Activated B cell treated with CpG ODN at 0.5 μM for 24 hours (primary cell): ENCODE measurements around the gene PLCD4. TPM values are rescaled to one million over a fixed set of nuclear protein-coding genes. Genes with fewer than 3 reads are reported as not detected.

ENCODE experiments used
- ATAC-seq: fragments of 200-7000 bp; cut with Tn5 transposase; one replicate; pipeline ENCODE4 v1.10.0; 2021; ENCODE audit warnings: low read depth, mild to moderate bottlenecking, moderate library complexity
- CTCF ChIA-PET: fragments of 350-600 bp; sonication (Branson Sonifier 250); formaldehyde crosslinking; loops from one replicate; lab custom pipeline; 2021; ENCODE audit warnings: antibody characterized with exemption; lab: Charles Lee
- POLR2A ChIA-PET: fragments of 350-600 bp; sonication (Branson Sonifier 250); formaldehyde crosslinking; loops from one replicate; lab custom pipeline; 2021; ENCODE audit warnings: antibody characterized with exemption; lab: Charles Lee
- DNase-seq: peaks from one replicate; pipeline ENCODE4 v3.0.0; 2022
- H3K27ac Mint-ChIP-seq: one replicate; pipeline ENCODE4 v1.8.0; 2020; ENCODE audit warnings: mixed read lengths
- H3K27me3 Mint-ChIP-seq: one replicate; pipeline ENCODE4 v1.8.0; 2021; ENCODE audit warnings: mixed read lengths
- H3K36me3 Mint-ChIP-seq: one replicate; pipeline ENCODE4 v1.8.0; 2021; ENCODE audit warnings: low read depth, mixed read lengths
- H3K4me1 Mint-ChIP-seq: one replicate; pipeline ENCODE4 v1.8.0; 2021; ENCODE audit warnings: mixed read lengths
- H3K4me3 Mint-ChIP-seq: one replicate; pipeline ENCODE4 v1.8.0; 2020; ENCODE audit warnings: mild to moderate bottlenecking, mixed read lengths
- H3K9me3 Mint-ChIP-seq: one replicate; pipeline ENCODE4 v1.8.0; 2020; ENCODE audit warnings: mixed read lengths
- CTCF ChIP-seq: fragments of 200-600 bp; IDR thresholded peaks from one replicate; pipeline ENCODE4 v1.8.0; 2022; ENCODE audit warnings: antibody characterized with exemption, mild to moderate bottlenecking
- intact Hi-C: fragments of 100-400 bp; cut with micrococcal nuclease; formaldehyde crosslinking; loops from one replicate; pipeline ENCODE4 v1.15.1; 2024
- total RNA-seq: library from RNA; stranded (reverse); gene quantifications from 2 replicates; pipeline ENCODE4 v1.2.3, GENCODE V29; 2022

Gene PLCD4
- total RNA-seq, 1 donor from 2014 or later: 0.64 TPM

- intact Hi-C loops: no loop called here
- ATAC-seq (no peak), DNase-seq (no peak)
- H3K36me3 Mint-ChIP-seq: peaks cover 39% of the 10 kb centered on the region
- no peak for TF ChIP-seq CTCF
- H3K9me3 Mint-ChIP-seq: no peaks in the 10 kb centered on the region
- CTCF ChIA-PET: no interaction called here
- POLR2A ChIA-PET: no interaction called here
- H3K4me3 Mint-ChIP-seq: no peak overlapping the region
- no peaks in the 10 kb centered on the region for H3K4me1 Mint-ChIP-seq
- no peaks in the 10 kb centered on the region for H3K27me3 Mint-ChIP-seq
- H3K27ac Mint-ChIP-seq: no peak overlapping the region
Observed at GRCh38 chr2:218631837-218632236, 24.1 kb downstream of the PLCD4 start.

DNA sequence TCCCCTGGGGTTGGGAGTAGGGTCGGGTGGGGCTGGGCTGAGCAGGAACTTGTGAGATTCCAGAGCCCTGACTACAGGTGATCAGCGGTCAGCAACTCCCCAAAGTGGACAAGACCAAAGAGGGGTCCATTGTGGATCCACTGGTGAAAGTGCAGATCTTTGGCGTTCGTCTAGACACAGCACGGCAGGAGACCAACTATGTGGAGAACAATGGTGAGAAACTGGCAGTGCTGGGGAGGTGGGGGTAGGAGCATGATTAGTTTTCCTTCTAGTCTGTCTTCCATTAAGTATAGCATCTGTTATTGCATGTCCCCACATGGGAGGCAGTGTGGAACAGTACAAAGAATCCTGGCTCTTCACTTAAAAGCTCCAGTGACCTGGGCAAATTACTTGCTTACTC, 28.0 kb downstream of the PLCD4 start:
- no peaks in the 10 kb centered on the region for H3K9me3 Mint-ChIP-seq
- H3K27ac Mint-ChIP-seq: no peak overlapping the region
- DNase-seq (no peak), ATAC-seq (no peak)
- CTCF ChIA-PET: no interaction called here
- POLR2A ChIA-PET: interaction anchor here (1.3 kb wide), 1 partner anchor 23 kb away, joined by 7 read pairs; the partner anchor contains the start of genes BCS1L and ZNF142
- no peaks in the 10 kb centered on the region for H3K27me3 Mint-ChIP-seq
- H3K4me1 Mint-ChIP-seq: no peaks in the 10 kb centered on the region
- no peak overlapping the region for H3K4me3 Mint-ChIP-seq
- no peak for TF ChIP-seq CTCF
- H3K36me3 Mint-ChIP-seq: peaks cover 74% of the 10 kb centered on the region
- intact Hi-C loops: no loop called here

DNA sequence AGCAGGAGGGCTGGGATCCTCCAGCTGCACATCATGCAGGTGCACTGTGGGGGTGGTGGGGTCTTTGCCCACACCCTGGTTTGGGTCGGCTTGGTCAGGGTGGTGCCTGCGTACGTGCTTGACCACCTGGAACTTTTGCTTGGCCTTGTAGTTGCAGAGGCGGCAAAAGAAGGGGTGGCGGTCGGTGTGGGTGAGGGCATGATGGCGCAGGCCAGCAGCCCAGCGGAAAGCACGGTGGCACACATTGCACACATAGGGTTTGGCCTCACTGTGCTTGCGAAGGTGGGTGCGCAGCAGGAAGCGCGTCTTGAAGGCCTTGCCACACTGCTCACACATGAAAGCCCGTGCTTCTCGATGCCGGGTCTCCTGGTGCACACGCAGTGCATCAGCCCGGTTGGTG, 30.7 kb downstream of the PLCD4 start:
- no peaks in the 10 kb centered on the region for H3K4me1 Mint-ChIP-seq
- intact Hi-C loops: no loop called here
- no peak overlapping the region for H3K27ac Mint-ChIP-seq
- TF ChIP-seq CTCF: no peak
- ChIA-PET POLR2A (no interaction called here), CTCF (no interaction called here)
- no peaks in the 10 kb centered on the region for H3K9me3 Mint-ChIP-seq
- H3K4me3 Mint-ChIP-seq: no peak overlapping the region
- DNase-seq (no peak), ATAC-seq (no peak)
- H3K27me3 Mint-ChIP-seq: no peaks in the 10 kb centered on the region
- peaks cover 90% of the 10 kb centered on the region for H3K36me3 Mint-ChIP-seq

DNA sequence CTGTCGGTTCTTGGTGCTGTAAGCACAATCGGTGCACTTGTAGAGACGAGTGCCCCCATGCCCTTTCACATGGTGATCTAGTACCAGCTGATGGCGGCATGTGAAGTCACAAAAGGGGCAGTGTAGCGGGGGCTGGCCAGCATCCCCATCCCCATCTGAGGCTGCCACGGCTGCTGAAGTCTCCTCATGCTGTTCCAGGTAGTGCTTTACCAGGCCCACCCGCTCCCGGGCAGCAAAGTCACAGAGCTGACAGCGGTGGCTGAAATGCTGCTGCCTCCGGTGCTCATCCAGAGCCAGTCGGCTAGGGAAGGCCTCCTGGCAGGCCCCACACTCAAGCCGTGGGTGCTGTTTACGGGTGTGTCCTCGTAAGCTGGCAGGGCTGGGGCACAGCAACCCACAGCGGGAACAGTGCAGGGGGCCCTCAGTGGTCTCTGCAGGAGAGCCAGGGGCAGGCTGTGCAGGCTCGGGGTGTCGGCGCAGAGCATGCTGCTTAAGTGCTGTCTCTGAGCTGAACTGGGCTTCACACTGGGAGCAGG, 34.5 kb downstream of the PLCD4 start:
- intact Hi-C loops: no loop called here
- TF ChIP-seq CTCF: no peak
- ATAC-seq (no peak), DNase-seq (no peak)
- no peak overlapping the region for H3K4me3 Mint-ChIP-seq
- H3K4me1 Mint-ChIP-seq: no peaks in the 10 kb centered on the region
- peaks cover 81% of the 10 kb centered on the region for H3K36me3 Mint-ChIP-seq
- H3K9me3 Mint-ChIP-seq: no peaks in the 10 kb centered on the region
- ChIA-PET POLR2A (no interaction called here), CTCF (no interaction called here)
- no peaks in the 10 kb centered on the region for H3K27me3 Mint-ChIP-seq
- H3K27ac Mint-ChIP-seq: no peak overlapping the region

DNA sequence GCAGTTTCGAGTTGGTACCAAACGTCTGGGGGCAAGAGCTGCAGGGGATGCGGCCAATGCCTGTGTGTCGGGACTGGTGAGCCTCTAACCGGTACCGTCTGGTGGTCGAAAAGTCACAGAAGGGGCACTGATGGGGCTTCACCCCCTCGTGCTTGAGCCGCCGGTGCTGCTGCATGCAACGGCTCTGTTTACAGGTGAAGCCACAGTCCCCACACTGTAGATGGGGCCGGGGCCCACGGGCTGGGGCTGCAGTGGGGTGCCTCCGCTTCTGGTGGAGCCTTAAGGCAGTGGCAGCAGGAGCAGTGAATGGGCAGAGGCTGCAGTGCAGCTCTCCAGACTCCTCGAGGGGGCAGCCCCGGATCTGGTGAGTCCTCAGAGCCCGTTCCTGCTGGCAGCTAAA, 35.1 kb downstream of the PLCD4 start:
- TF ChIP-seq CTCF: no peak
- Mint-ChIP-seq H3K27ac (no peak overlapping the region), H3K36me3 (peaks cover 80% of the 10 kb centered on the region), H3K27me3 (no peaks in the 10 kb centered on the region), H3K4me3 (no peak overlapping the region), H3K9me3 (no peaks in the 10 kb centered on the region), H3K4me1 (no peaks in the 10 kb centered on the region)
- DNase-seq (no peak), ATAC-seq (no peak)
- ChIA-PET POLR2A (no interaction called here), CTCF (no interaction called here)
- intact Hi-C loops: no loop called here
